ENCODE measurements around the gene SLC9A1.

The SLC9A1 gene

GRCh38 chr1:27057389-27057788 lies 97.5 kb downstream of the SLC9A1 start (continued):
- TF ChIP-seq ZNF148 (tag by site-specific recombination; IDR thresholded peaks at IDR 0.05; ENCODE audit: borderline replicate concordance), result no peak
- TF ChIP-seq SCRT2 (tag by site-specific recombination; IDR thresholded peaks at IDR 0.05), result no peak
- TF ChIP-seq ZNF776 (tag by site-specific recombination; IDR thresholded peaks at IDR 0.05; ENCODE audit: borderline replicate concordance), result no peak
- no peak for TF ChIP-seq ZFP37 (tag by site-specific recombination; IDR thresholded peaks at IDR 0.05)
- TF ChIP-seq ZBTB48 (tag by site-specific recombination; IDR thresholded peaks at IDR 0.05), result no peak
- no peak for TF ChIP-seq SP7 (tag by site-specific recombination; IDR thresholded peaks at IDR 0.05)
- TF ChIP-seq ZNF121 (tag by site-specific recombination; IDR thresholded peaks at IDR 0.05), result no peak
- TF ChIP-seq ZFP41 (tag by site-specific recombination; IDR thresholded peaks at IDR 0.05; ENCODE audit: borderline replicate concordance), result no peak
- no peak for TF ChIP-seq BCL6B (tag by site-specific recombination; IDR thresholded peaks at IDR 0.05)
- no peak for TF ChIP-seq GLIS1 (tag by site-specific recombination; IDR thresholded peaks at IDR 0.05)
- no peak for TF ChIP-seq ZNF48 (tag by site-specific recombination; IDR thresholded peaks at IDR 0.05)
- no peak for TF ChIP-seq EGR2 (tag by site-specific recombination; IDR thresholded peaks at IDR 0.05; ENCODE audit: low read depth)
- TF ChIP-seq ZNF558 (tag by site-specific recombination; IDR thresholded peaks at IDR 0.05), result no peak
- no peak for TF ChIP-seq ATF2 (tag by site-specific recombination; IDR thresholded peaks at IDR 0.05; ENCODE audit: low read depth)
- no peak for TF ChIP-seq INSM2 (tag by site-specific recombination; IDR thresholded peaks at IDR 0.05)
- TF ChIP-seq WT1 (tag by site-specific recombination; IDR thresholded peaks at IDR 0.05), result no peak
- TF ChIP-seq ZNF518A (tag by site-specific recombination; conservative IDR thresholded peaks at IDR 0.05; ENCODE audit: low read depth), result no peak

Measured in HEK293 (cell line).